Measurements from ENCODE around the gene FMO4.
"Not testable (repeated sequence)": the region's sequence is repeated elsewhere in the genome, so short reads cannot be mapped to it uniquely, and the experiment has no call there.

FMO4 gene, protein sequence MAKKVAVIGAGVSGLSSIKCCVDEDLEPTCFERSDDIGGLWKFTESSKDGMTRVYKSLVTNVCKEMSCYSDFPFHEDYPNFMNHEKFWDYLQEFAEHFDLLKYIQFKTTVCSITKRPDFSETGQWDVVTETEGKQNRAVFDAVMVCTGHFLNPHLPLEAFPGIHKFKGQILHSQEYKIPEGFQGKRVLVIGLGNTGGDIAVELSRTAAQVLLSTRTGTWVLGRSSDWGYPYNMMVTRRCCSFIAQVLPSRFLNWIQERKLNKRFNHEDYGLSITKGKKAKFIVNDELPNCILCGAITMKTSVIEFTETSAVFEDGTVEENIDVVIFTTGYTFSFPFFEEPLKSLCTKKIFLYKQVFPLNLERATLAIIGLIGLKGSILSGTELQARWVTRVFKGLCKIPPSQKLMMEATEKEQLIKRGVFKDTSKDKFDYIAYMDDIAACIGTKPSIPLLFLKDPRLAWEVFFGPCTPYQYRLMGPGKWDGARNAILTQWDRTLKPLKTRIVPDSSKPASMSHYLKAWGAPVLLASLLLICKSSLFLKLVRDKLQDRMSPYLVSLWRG

DNA sequence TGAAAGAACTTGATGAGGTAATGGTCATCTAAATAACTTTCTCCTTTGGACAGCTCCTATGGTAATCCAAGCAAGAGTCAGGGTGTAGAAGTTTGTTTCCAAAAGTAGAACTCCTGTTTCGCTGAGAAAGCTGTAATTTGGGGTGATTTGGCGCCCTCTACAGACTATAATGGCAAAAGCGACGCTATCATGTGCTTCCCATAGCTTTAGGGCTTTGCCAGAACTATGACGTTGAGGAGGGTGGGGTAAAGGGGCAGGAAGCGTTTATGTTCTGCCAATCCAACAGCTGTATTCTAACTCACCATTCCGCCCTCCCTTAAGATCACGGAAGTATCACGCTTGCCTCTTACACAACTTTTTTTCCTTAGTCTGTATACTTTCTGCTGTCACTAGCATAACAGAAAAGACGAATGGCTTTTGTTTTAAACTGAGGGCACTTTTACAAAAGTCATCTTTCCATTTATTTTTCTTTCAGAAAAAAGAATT, at the start of gene FMO4:
FMO4 (plus strand) TSS at position 349 of the 486 bp plus-strand sequence. CDS start 5,643 bp downstream, outside the sequence.
- DNase-seq: peak; percentile 57

DNA sequence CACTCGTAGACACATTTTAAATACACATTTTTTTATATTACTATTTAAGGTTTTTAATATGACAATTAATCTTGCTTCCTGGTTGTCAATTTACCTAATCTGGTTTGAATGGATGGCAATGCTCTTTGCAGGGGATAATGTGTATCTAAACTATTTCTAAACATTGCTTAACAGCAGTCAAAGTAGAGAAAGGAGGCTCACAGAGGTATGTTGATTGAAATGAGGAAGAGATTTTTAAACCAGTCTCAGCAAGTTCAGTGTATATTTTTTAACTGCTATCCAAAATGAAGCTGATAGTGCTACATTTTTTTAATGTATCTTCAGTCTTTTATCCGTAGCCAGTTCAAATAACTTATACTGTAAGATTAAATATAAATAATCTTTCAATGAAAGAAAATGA, 48.3 kb upstream of the FMO4 start:
- no peak for DNase-seq

DNA sequence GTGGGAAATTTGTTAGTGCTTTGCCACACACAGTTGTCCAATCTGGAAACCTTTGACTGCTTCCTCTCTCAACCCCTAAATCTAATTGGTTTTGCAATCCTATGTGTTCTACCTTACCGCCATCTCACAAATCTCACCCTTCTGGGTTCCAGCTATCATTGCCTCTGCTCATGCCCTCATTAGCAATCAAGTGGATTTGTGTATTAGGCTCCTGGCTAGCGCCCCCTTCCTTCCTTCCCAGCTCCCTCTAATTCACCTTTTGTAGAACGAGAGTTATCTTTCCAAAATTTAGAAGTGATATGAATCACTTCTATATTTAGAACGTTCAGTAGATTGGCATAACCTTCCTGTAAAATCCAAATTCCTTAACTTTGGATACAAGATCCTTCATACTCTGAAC, 47.1 kb upstream of the FMO4 start:
- DNase-seq: no peak

DNA sequence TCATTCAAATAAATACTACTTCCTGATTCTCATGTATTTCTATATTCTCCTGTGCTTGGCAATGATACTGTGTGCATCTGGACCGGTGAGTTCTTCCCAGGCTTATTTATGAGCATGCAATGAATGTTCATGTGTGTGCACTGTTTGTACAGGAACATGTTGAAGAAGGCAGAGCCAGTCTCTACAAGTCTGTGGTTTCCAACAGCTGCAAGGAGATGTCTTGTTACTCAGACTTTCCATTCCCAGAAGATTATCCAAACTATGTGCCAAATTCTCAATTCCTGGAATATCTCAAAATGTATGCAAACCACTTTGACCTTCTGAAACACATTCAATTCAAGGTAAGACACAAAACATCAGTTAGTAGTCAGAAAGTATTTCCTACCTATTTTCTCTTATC, 46.6 kb upstream of the FMO4 start:
- no peak for DNase-seq

DNA sequence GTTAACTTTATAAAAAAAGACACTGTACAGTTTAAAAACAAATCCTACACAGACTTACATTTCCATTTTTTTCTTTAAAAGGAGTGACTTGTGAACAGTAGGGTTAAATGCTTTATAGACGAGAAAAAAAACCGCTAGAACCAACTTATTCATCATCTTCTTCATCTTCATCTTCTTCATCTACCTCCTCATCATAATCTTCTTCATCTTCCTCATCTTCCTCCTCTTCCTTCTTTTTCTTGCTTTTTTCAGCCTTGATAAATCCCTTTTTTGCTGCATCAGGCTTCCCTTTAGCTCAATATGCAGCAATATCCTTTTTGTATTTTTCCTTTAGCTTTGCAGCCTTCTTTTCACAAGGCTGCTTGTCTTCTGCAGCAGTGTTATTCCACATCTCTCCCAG, 43.2 kb upstream of the FMO4 start:
- DNase-seq: no peak

DNA sequence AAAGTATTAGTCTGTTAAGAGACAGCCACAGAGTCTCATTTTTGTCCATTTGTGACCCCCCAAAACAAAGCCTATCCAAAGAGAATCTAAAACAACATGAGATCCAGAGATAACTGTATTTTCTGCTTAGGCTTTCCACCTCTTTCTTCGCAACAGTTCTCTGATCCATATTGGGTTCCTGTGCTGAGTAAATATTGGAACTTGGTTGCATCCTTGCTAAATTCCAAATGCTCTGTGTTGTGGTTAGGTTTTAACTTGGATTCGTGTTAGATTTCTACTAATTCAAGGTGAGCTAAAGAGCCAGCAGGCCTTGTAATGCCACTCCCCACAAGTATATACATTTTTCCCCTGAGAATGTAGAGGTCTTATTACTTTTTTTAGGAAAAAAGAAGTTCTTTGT, 36.4 kb upstream of the FMO4 start:
- DNase-seq: no peak

DNA sequence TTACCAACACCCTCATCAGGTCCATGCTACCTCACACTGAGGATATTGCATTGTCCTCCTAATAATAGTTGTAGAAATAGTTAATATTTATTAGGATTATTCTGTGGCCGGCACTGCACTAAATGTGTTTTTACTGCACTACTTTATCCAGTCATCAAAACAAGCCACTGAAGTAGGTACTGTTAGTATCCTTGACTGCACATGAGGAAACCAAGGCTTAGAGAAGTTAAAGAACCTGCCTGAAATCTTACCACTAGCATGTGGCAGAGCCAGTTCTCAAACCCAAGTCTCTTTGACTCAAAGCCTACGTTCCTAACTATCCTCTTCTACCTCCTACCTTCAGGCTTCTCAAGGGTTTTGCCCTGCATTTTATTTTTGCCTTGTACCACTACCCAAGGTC, 34.7 kb upstream of the FMO4 start:
- no peak for DNase-seq

DNA sequence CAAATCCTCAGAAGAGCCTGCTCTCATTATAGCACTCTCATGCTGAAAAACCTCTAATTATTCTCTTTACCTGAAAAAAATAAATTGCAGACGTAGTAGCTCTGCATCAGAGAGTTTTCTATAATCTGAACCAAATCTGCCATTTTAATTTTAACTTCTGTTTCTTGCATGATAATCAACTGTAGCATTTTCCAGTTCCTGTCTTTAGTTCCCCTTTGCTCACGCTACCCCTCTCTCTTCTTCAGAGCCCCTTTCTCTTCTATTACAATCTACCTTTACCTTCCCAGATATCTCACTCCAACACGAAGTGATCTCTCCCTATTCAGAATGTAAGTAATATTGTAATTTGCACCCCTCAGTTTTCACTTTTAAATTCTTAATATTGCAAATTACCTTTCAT, 34.3 kb upstream of the FMO4 start:
- no peak for DNase-seq

DNA sequence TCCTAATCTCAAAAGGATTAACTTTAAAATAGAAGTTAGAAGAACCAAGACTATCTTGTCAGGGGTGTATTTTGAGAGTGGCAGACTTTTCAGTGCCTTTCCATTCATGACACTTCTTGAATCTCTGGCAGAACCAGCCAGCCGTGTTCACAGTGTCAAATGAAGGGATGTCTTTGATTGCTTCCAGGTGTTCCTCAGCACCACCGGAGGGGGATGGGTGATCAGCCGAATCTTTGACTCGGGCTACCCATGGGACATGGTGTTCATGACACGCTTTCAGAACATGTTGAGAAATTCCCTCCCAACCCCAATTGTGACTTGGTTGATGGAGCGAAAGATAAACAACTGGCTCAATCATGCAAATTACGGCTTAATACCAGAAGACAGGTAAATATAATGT, 33.4 kb upstream of the FMO4 start:
- DNase-seq: no peak

DNA sequence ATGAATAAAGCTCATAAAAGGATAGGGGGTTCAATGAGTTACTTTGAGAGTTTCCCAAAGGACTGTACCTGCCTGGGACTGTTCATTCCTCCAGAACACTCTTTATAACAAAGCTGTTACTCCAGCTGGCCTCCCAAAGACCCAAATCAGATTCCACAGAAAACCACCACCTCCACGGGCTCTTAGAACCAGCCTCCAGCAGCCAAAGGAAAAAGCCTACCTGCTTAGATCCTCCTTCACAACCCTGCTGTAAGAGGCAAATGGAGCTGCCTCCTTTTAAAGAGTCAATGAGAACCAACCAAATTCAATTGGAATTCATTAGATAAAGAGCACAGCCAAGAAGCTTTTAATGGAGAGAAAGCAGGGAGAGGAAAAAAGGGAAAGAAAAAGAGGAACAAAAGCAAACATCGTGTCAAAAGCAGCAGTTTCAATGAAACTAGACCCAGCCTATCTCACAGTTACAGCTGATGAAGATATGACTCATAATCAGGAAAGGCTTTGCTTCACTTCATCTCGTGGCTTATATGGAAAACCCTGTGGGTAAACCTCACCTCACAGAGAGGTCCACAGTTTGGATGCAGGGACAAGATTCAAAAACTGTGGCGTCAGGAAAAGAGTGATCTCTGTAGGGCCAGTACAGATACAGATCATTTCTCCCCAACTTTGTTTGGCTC, 27.8 kb upstream of the FMO4 start:
- DNase-seq: no peak

DNA sequence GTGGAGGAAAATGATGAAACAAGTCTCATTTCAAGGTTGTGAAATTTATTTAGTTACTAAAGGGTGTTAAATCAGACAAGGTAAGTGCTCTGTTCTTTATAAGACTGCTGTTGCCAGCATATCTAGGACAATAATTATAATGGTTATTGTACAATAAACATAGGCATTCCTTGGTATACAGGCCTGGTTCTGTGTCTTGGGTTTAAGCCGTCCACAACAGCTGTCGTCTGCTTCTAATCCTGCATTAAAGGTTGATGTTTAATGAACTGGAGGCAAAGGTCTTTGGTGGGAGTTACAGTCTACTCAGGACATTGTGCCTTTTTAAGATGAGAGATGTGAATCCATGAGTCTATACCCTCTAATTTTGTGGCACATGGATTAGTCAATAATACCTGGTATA, 23.4 kb upstream of the FMO4 start:
- peak; percentile 47 for DNase-seq

DNA sequence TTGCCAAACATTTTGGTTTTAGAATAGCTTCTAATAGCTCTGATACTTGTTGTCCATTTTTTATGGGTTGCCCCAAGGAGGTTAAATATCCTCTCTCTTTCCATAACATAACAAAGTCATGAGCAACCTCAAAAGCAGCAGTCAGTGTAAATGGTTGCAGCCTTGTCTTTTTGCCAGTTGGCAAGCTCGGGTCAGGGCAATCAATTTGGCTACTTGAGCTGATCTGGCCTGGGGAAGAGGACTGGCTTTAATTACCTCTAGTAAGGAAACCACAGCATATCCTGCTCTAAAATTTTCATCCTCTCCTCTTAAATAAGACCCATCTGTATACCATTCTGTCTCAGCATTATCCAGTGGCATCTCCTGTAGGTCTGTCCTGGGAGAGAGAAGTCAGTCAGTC, 21.2 kb upstream of the FMO4 start:
- DNase-seq: no peak

DNA sequence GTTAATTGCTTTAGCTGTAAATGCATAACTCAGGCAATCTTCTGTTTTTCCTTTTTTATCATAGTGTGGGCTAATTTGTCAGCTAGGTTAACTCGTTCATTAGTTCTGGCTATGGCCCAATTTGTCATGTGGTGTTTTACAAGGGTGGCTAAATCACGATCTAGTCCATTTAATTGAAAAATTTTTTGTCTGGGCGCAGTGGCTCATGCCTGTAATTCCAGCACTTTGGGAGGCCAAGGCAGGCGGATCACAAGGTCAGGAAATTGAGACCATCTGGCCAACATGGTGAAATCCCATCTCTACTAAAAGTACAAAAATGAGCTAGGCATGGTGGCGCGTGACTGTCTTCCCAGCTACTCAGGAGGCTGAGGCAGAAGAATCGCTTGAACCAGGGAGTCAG, 18.6 kb upstream of the FMO4 start:
- DNase-seq: not testable (repeated sequence)

DNA sequence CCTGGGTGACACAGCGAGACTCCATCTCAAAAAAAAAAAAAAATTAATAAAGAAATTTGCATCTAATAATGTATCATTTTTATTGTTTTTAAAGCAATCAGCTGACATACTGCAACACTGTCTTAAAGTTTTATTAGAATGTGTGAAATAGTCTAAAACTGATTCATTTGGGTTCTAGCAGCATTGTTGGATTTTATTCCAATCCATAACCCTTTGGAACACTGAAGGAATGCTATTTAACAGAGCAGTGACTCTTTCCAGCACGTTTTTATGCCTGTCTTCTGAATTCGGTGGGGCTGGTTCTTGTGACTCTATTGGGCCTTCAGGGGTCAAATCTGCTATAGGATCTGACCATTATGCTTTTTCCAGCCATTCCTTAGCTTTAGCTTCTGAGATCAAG, 18.2 kb upstream of the FMO4 start:
- DNase-seq: no peak

DNA sequence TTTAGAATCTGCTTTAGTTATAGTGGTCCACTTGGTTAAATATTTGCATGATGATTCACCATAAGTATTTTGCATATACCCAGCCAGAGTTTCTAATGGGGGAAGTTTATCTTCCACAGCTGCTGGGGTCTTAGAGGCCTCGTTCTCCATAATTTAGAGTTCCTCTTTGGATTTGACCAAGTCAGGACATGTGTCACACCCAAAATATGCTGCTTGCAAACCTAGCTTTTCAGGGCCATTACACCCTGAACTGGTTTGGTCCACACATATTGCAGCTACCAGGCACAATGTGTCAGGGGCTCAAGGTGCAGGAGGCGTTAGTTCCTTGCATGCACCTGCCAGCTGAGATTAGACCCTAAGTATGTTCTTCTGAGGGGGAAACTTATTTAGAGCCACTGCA, 17.1 kb upstream of the FMO4 start:
- no peak for DNase-seq

DNA sequence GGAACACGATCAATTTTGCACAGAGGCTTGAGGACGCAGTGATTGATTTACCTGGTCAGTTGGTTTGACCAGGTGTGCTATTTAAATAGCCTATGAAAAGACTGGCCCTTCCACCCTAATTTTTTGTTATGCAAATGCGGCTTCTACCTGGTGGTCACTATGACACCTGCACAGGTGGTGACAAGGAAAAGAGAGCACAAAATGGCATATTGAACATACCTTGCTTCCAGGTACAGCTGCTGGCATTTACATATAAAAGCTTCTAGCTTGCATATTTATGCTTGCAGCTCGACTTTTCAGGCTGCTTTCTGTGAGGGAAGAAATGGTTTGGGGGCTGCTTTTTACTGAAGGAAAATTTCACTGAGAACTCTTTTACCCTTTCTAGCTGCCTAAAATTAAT, 15.3 kb upstream of the FMO4 start:
- no peak for DNase-seq

DNA sequence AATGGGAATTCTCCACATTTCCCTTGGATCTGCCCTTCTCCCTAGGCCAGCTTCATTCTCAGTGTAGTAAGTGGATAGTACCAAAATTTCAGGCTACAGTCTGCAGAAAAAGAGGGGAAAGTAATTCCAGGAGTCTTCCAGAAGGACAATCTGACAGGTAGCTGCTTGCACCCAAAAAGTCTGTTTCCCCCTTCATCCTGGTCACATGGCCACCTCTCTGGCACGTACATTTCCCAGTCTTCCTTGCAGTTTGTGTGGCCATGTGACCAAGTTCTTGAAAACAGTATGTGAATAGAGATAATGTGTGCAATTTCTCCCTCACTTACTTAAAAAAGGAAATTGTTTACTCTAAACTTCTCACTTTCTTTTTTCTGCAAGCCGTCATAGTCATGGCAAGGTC, 14.6 kb upstream of the FMO4 start:
- DNase-seq: no peak

DNA sequence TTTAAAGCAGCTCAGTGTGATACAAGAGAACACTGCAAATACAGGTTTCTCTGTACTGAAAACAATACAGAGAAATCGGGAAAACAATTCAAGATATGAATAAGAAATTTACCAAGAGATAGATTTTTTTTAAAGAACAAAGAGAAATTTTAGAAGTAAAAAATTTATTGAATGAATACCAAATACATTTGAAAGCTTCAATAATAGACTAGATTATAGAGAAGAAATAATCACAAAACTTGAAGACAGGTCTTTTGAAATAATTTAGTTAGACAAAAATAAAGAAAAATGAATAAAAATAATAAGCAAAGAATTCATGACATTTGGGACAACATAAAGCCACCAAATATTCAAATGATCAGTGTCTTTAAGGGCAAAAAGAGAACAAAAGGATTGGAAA, 13.6 kb upstream of the FMO4 start:
- DNase-seq: no peak

DNA sequence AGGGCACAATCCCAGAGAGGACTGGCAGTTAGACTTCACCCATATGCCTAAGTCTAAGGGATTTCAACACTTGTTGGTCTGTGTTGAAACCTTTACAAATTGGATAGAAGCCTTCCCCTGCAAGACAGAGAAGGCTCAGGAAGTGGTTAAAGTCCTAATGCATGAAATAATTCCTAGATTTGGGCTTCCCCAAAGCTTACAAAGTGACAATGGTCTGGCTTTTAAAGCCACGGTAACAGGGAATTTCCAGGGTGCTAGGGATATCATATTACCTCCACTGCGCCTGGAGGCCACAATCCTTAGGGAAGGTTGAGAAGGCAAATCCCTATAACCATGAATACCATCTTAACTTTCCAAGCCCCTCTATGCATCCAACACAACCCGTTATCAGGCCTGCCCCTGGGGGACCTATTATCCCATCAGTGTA, 3.3 kb upstream of the FMO4 start:
- DNase-seq: no peak

DNA sequence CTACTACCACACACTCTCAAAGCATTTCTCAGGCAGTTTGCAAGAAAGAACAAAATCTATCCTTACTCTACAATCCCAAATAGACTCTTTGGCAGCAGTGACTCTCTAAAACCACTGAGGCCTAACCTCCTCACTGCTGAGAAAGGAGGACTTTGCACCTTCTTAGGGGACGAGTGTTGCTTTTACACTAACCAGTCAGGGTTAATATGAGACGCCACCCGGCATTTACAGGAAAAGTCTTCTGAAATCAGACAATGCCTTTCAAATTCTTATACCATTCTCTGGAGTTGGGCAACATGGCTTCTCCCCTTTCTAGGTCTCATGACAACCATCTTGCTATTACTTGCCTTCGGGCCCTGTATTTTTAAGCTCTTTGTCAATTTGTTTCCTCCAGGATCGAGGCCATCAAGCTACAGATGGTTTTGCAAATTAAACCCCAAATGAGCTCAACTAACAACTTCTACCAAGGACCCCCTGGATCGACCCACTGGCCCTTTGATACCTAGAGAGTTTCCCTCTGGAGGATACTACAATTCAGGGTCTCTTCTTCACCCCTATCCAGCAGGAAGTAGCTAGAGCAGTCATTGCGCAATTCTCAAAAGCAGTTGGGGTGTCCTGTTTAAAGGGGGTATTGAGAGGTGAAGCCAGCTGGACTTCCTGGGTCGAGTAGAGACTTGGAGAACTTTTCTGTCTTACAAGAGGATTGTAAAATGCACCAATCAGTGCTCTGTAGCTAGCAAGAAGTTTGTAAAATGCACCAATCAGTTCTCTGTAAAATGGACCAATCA, 2.0 kb upstream of the FMO4 start:
- no peak for DNase-seq

DNA sequence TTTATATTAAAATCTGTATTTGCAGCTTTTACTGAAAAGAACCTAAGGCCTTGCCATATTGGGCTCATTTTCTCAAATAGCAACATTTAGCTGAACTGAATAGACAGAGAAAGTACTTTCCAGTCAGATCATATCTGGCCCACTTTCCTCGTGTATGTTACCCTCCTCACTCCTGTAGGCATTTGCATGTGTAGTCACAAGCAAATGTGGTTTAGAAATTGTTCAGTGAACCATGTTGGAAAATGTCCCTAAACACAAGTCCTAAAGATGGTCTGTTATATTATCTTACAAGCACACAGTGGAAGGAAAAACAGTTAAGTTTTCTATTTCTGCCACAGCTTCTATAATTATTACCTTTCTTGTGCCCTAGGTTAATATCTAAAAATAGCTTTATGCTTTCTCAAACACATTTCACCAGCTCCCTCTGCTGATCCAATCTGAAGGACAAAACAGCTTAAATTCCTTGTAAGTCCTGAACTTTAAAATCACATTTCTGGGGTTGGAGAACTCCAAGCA, 606 bp upstream of the FMO4 start:
- no peak for DNase-seq

DNA sequence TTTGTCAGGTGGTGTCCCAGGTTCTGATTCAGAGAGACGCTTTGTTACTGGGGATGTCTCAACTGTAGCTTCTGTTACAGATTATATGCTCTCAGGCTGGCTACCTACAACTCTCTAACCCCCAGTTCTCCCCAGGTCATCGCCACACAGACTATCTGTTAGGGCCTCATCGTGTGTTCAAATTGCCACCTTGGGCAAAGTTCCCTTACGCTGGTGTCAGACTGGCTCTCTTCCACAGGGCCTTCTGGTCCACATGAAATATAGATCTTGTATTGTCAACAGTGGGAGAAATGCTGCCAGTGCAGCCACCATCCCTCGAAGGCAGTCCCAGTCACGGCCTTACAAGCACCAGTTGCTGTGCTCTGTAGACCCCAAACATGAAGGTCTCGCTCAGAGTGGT, 15.3 kb downstream of the FMO4 start:
- no peak for DNase-seq

DNA sequence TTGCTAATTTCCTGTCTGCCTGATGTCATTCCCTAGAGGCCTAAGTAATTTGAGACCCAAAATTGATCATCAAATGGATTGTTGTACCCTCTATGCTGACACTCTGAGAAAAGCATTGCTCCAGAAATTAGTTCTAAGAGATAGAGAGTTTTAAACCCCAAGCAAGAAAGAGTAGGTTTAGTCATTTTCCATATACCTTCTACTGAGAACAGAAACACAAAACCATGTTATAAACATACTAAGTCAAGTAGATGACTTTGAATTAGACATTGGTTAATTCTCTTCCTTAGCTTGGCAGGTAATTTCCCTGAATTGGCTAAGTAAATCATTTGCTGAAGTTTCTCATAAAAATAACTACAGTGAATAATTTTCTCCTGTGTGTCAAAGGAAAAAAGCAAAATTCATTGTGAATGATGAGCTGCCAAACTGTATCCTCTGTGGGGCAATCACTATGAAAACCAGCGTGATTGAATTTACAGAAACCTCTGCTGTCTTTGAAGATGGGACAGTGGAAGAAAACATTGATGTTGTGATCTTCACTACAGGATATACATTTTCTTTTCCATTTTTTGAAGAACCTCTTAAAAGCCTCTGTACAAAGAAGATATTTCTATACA, 20.1 kb downstream of the FMO4 start:
- DNase-seq: no peak

Measured in NCI-H524 treated with DMSO at 0.1 percent for 48 hours (cell line).